Activated CD8-positive, alpha-beta T cell treated with anti-CD3 and anti-CD28 coated beads for 36 hours (primary cell): ENCODE results near the gene MAN2A2. TPM values are rescaled to one million over a fixed set of nuclear protein-coding genes. Genes with fewer than 3 reads are reported as not detected.
"Not testable (repeated sequence)": the region's sequence is repeated elsewhere in the genome, so short reads cannot be mapped to it uniquely, and the experiment has no call there.

ENCODE experiments used
- ATAC-seq: fragments of 200-7000 bp; cut with Tn5 transposase; one replicate; pipeline ENCODE4 v1.10.0; 2021; ENCODE audit warnings: mild to moderate bottlenecking, moderate library complexity
- CTCF ChIA-PET: fragments of 350-600 bp; sonication (Branson Sonifier 250); formaldehyde crosslinking; loops from one replicate; lab custom pipeline; 2021; ENCODE audit warnings: antibody characterized with exemption; lab: Charles Lee
- POLR2A ChIA-PET: fragments of 350-600 bp; sonication (Branson Sonifier 250); formaldehyde crosslinking; loops from one replicate; lab custom pipeline; 2021; ENCODE audit warnings: antibody characterized with exemption; lab: Charles Lee
- DNase-seq: peaks from one replicate; pipeline ENCODE4 v3.0.0-alpha.2; 2020
- H3K27ac Mint-ChIP-seq: one replicate; pipeline ENCODE4 v1.8.0; 2021; ENCODE audit warnings: mild to moderate bottlenecking, mixed read lengths
- H3K27me3 Mint-ChIP-seq: one replicate; pipeline ENCODE4 v1.8.0; 2021; ENCODE audit warnings: mixed read lengths
- H3K36me3 Mint-ChIP-seq: one replicate; pipeline ENCODE4 v1.8.0; 2021; ENCODE audit warnings: low read depth, mixed read lengths
- H3K4me1 Mint-ChIP-seq: one replicate; pipeline ENCODE4 v1.8.0; 2021; ENCODE audit warnings: low read depth, mixed read lengths
- H3K4me3 Mint-ChIP-seq: one replicate; pipeline ENCODE4 v1.8.0; 2021; ENCODE audit warnings: mild to moderate bottlenecking, moderate library complexity, mixed read lengths
- H3K9me3 Mint-ChIP-seq: one replicate; pipeline ENCODE4 v1.8.0; 2021; ENCODE audit warnings: mixed read lengths
- intact Hi-C: fragments of 100-400 bp; cut with micrococcal nuclease; formaldehyde crosslinking; loops from one replicate; pipeline ENCODE4 v1.10.0; 2022
- total RNA-seq, 2 experiments: library from RNA; stranded (reverse); gene quantifications; one replicate each; pipeline ENCODE4 v1.2.3, GENCODE V29; 2021
- TF ChIP-seq, protein P1 (sequence below): fragments of 200-600 bp; IDR thresholded peaks from one replicate; pipeline ENCODE4 v1.8.0; 2022; ENCODE audit warnings: antibody characterized with exemption, mild to moderate bottlenecking

MAN2A2 gene
- total RNA-seq, 2 experiments from 2014 or later, result 85.0 to 87.7 TPM

GRCh38 chr15:90905306-90906180, 2.4 kb downstream of the MAN2A2 start:
- no peak overlapping the region for H3K4me3 Mint-ChIP-seq
- intact Hi-C loops, result no loop called here
- H3K4me1 Mint-ChIP-seq, result peaks cover 22% of the 10 kb centered on the region

DNA sequence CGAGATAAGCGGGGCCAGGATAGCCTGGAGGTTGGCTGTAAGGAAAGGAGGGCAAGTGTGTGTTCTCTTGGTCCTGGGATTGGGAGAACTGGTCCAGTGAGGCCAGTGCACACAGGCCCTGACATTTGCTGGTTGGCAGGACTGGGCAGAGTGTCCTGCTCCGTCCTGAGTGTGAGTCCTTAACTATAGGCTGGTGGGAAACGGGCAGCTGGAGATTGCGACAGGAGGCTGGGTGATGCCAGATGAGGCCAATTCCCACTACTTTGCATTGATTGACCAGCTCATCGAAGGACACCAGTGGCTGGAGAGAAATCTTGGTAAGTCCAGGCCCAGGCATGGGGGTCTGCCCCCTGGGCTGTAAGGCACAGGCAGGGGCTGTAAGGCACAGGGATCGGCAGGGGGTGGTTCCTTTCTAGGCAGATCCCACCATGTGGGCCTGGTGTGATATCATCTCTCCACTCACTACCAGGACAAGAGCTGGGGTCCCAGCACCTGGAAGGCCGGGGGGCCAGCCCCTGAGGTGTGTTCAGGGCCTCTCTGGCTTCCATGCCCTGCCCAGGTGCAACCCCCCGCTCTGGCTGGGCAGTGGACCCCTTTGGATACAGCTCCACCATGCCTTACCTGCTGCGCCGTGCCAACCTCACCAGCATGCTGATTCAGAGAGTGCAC, 3.2 kb downstream of the MAN2A2 start:
- ATAC-seq (no peak), DNase-seq (no peak)
- ChIA-PET POLR2A (interaction anchor here (1.2 to 14.2 kb wide), 3 partner anchors 8 to 26 kb away, joined by 5 to 133 read pairs (median 12); partner anchors contain the start of genes HDDC3 and UNC45A), CTCF (interaction anchor here (13.1 to 16.4 kb wide), 2 partner anchors 21 to 27 kb away, joined by 89 to 255 read pairs; partner anchors contain the start of genes FES, HDDC3 and UNC45A)
- intact Hi-C loops, result no loop called here
- no peaks in the 10 kb centered on the region for H3K27me3 Mint-ChIP-seq
- H3K9me3 Mint-ChIP-seq, result no peaks in the 10 kb centered on the region
- H3K27ac Mint-ChIP-seq, result no peak overlapping the region
- peaks cover 47% of the 10 kb centered on the region for H3K36me3 Mint-ChIP-seq
- TF ChIP-seq, protein P1, sequence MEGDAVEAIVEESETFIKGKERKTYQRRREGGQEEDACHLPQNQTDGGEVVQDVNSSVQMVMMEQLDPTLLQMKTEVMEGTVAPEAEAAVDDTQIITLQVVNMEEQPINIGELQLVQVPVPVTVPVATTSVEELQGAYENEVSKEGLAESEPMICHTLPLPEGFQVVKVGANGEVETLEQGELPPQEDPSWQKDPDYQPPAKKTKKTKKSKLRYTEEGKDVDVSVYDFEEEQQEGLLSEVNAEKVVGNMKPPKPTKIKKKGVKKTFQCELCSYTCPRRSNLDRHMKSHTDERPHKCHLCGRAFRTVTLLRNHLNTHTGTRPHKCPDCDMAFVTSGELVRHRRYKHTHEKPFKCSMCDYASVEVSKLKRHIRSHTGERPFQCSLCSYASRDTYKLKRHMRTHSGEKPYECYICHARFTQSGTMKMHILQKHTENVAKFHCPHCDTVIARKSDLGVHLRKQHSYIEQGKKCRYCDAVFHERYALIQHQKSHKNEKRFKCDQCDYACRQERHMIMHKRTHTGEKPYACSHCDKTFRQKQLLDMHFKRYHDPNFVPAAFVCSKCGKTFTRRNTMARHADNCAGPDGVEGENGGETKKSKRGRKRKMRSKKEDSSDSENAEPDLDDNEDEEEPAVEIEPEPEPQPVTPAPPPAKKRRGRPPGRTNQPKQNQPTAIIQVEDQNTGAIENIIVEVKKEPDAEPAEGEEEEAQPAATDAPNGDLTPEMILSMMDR, result no peak
- no peak overlapping the region for H3K4me3 Mint-ChIP-seq
- H3K4me1 Mint-ChIP-seq, result peaks cover 19% of the 10 kb centered on the region

More at GRCh38 chr15:90905306-90906180, 2.4 kb downstream of the MAN2A2 start:
- DNase-seq, result no peak
- POLR2A ChIA-PET, result interaction anchor here (1.2 to 14.2 kb wide), 8 partner anchors 9 to 188 kb away, joined by 3 to 133 read pairs (median 6); partner anchors contain the start of genes BLM, HDDC3, RCCD1 and UNC45A
- Mint-ChIP-seq H3K27ac (no peak overlapping the region), H3K27me3 (no peaks in the 10 kb centered on the region), H3K36me3 (peaks cover 45% of the 10 kb centered on the region), H3K9me3 (no peaks in the 10 kb centered on the region)
- CTCF ChIA-PET, result interaction anchor here (1.3 to 16.4 kb wide), 3 partner anchors 13 to 28 kb away, joined by 3 to 255 read pairs (median 89); partner anchors contain the start of genes FES, HDDC3 and UNC45A
- ATAC-seq, result no peak
- TF ChIP-seq, protein P1, result no peak

GRCh38 chr15:90907051-90907660, 4.1 kb downstream of the MAN2A2 start:
- Mint-ChIP-seq H3K27me3 (no peaks in the 10 kb centered on the region), H3K9me3 (no peaks in the 10 kb centered on the region), H3K4me1 (peaks cover 12% of the 10 kb centered on the region), H3K36me3 (peaks cover 47% of the 10 kb centered on the region), H3K27ac (no peak overlapping the region), H3K4me3 (no peak overlapping the region)
- ChIA-PET CTCF (interaction anchor here (16.4 kb wide), 1 partner anchor 26 kb away, joined by 255 read pairs; the partner anchor contains the start of genes HDDC3 and UNC45A), POLR2A (interaction anchor here (0.7 to 14.2 kb wide), 3 partner anchors 11 to 25 kb away, joined by 3 to 133 read pairs (median 5); partner anchors contain the start of genes HDDC3 and UNC45A)
- no peak for DNase-seq
- TF ChIP-seq, protein P1, result no peak
- intact Hi-C loops, result no loop called here
- no peak for ATAC-seq

DNA sequence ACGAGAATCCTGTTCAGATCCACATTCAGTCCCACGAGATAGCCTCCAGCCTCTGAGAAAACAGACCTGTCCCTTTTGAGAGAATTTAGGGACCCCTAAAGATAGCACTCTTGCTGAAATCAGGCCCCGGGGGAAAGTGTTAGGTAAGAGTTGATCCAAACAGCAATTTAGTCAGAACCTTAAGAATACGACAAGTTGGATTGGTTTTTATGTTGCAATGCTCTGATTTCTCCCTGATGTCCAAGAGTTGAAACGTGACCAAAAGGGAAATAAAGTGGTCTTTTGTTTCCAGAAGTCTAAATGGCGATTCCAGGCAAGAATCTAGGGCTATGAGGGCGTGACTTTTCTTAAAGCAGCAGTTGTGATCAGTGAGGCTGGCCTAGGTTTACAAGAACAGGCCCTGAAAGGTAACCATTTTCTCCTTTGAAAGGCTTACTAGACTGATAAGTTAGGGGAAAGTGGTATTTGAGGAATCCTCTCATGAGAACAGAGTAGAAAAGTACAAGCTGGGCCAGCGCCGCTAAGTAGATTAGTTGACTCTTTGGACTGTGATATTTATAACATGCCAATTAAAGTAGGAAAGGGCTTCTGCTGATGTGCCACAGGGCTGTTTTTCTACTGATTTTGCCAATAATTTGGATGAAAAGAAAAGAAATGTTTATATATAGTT, 4.9 kb downstream of the MAN2A2 start:
- H3K27ac Mint-ChIP-seq, result no peak overlapping the region
- TF ChIP-seq, protein P1, result no peak
- H3K4me3 Mint-ChIP-seq, result no peak overlapping the region
- no peaks in the 10 kb centered on the region for H3K9me3 Mint-ChIP-seq
- ATAC-seq (no peak), DNase-seq (no peak)
- peaks cover 47% of the 10 kb centered on the region for H3K36me3 Mint-ChIP-seq
- POLR2A ChIA-PET, result interaction anchor here (1.3 to 14.2 kb wide), 3 partner anchors 10 to 24 kb away, joined by 5 to 133 read pairs (median 6); partner anchors contain the start of genes HDDC3 and UNC45A
- peaks cover 11% of the 10 kb centered on the region for H3K4me1 Mint-ChIP-seq
- H3K27me3 Mint-ChIP-seq, result no peaks in the 10 kb centered on the region
- CTCF ChIA-PET, result interaction anchor here (1.0 to 16.4 kb wide), 3 partner anchors 24 to 27 kb away, joined by 3 to 255 read pairs (median 5); partner anchors contain the start of genes HDDC3 and UNC45A
- intact Hi-C loops, result no loop called here

DNA sequence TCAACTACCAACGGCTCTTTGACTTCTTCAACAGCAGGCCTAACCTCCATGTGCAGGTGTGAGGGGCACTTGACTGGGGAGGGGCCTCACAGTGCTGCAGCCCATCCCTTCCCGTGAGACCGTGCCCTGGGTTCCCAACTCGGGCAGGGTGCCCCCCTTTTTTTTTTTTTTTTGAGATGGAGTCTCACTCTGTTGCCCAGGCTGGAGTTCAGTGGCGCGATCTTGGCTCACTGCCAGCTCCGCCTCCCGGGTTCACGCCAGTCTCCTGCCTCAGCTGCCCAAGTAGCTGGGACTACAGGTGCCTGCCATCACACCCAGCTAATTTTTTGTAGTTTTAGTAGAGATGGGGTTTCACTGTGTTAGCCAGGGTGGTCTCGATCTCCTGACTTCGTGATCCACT, 6.3 kb downstream of the MAN2A2 start:
- H3K27ac Mint-ChIP-seq, H3K4me1 Mint-ChIP-seq, ATAC-seq, H3K4me3 Mint-ChIP-seq, H3K9me3 Mint-ChIP-seq, intact Hi-C loops, H3K27me3 Mint-ChIP-seq, DNase-seq: not testable (repeated sequence)
- POLR2A ChIA-PET, result interaction anchor here (1.6 kb wide), 1 partner anchor 9 kb away, joined by 6 read pairs; no protein-coding TSS in a partner anchor
- H3K36me3 Mint-ChIP-seq, result peaks cover 52% of the 10 kb centered on the region
- CTCF ChIA-PET, result interaction anchor here (1.0 to 1.4 kb wide), 2 partner anchors 23 to 25 kb away, joined by 3 to 5 read pairs; partner anchors contain the start of genes HDDC3 and UNC45A
